Right hindlimb (tissue), 1 donor: ENCODE data around the gene EEF2KMT.

Experiments used
- DNase-seq: peaks from one replicate; pipeline ENCODE4 v3.0.0-alpha.2; 2018

The EEF2KMT gene

GRCh38 chr16:5040451-5040850 lies 57.1 kb downstream of the EEF2KMT start:
- DNase-seq, result no peak

GRCh38 chr16:5036228-5037156 lies 61.1 kb downstream of the EEF2KMT start:
- no peak for DNase-seq

GRCh38 chr16:5035909-5036227 lies 61.7 kb downstream of the EEF2KMT start:
- DNase-seq, result no peak
